Stimulated activated CD4-positive, alpha-beta T cell treated with anti-CD3 and anti-CD28 coated beads, Interleukin-4, amount 100 ng/mL, for 1 hour (primary cell): ENCODE data around the gene SAMSN1.
"Not testable (repeated sequence)": the region's sequence is repeated elsewhere in the genome, so short reads cannot be mapped to it uniquely, and the experiment has no call there.

Experiments used
- DNase-seq: peaks from one replicate; pipeline ENCODE4 v3.0.0-alpha.2; 2020

SAMSN1 gene

GRCh38 chr21:14562959-14563358 is 16.8 kb upstream of the SAMSN1 start:
- DNase-seq = no peak

- DNase-seq = no peak
Observed at GRCh38 chr21:14560555-14560954, 14.4 kb upstream of the SAMSN1 start.

- DNase-seq = no peak
Observed at GRCh38 chr21:14560139-14560538, 14.0 kb upstream of the SAMSN1 start.

- no peak for DNase-seq
Observed at GRCh38 chr21:14559102-14559501, 13.0 kb upstream of the SAMSN1 start.

- no peak for DNase-seq
Observed at GRCh38 chr21:14557413-14557812, 11.3 kb upstream of the SAMSN1 start.

GRCh38 chr21:14554948-14555347 is 8.8 kb upstream of the SAMSN1 start:
- peak; percentile 18 for DNase-seq

- DNase-seq = no peak
Observed at GRCh38 chr21:14553422-14553821, 7.3 kb upstream of the SAMSN1 start.

GRCh38 chr21:14551741-14552140 is 5.6 kb upstream of the SAMSN1 start:
- no peak for DNase-seq

- no peak for DNase-seq
Observed at GRCh38 chr21:14550135-14550534, 4.0 kb upstream of the SAMSN1 start.

GRCh38 chr21:14548779-14549178 is 2.7 kb upstream of the SAMSN1 start:
- no peak for DNase-seq

- DNase-seq = no peak
Observed at GRCh38 chr21:14547834-14548513, 1.9 kb upstream of the SAMSN1 start.

GRCh38 chr21:14546719-14547118 is 604 bp upstream of the SAMSN1 start:
- DNase-seq = not testable (repeated sequence)

GRCh38 chr21:14543983-14544382 is 2.1 kb downstream of the SAMSN1 start:
- DNase-seq = no peak

GRCh38 chr21:14542638-14543037 is 3.5 kb downstream of the SAMSN1 start:
- no peak for DNase-seq

GRCh38 chr21:14541841-14542490 is 4.1 kb downstream of the SAMSN1 start:
- no peak for DNase-seq

- no peak for DNase-seq
Observed at GRCh38 chr21:14538483-14538882, 7.6 kb downstream of the SAMSN1 start.

- DNase-seq = no peak
Observed at GRCh38 chr21:14536929-14537328, 9.2 kb downstream of the SAMSN1 start.

- no peak for DNase-seq
Observed at GRCh38 chr21:14535702-14536101, 10.4 kb downstream of the SAMSN1 start.

- DNase-seq = no peak
Observed at GRCh38 chr21:14533499-14534428, 12.4 kb downstream of the SAMSN1 start.

- DNase-seq = no peak
Observed at GRCh38 chr21:14531757-14532316, 14.3 kb downstream of the SAMSN1 start.

- DNase-seq = no peak
Observed at GRCh38 chr21:14530592-14530991, 15.5 kb downstream of the SAMSN1 start.

- no peak for DNase-seq
Observed at GRCh38 chr21:14528815-14529214, 17.3 kb downstream of the SAMSN1 start.
